Activated T-cell treated with anti-CD3 and anti-CD28 coated beads, Interleukin-2, amount 50 U/mL, for 24 hours (primary cell): ENCODE data around the gene SLC15A3.

Source experiments
- DNase-seq: peaks from one replicate; pipeline ENCODE4 v3.0.0-alpha.2; 2020
- H3K27ac Mint-ChIP-seq: 2 replicates; pipeline ENCODE4 v1.8.0; 2020; ENCODE audit warnings: mild to moderate bottlenecking, mixed read lengths
- H3K27me3 Mint-ChIP-seq: 2 replicates; pipeline ENCODE4 v1.8.0; 2020; ENCODE audit warnings: mixed read lengths
- H3K36me3 Mint-ChIP-seq: 2 replicates; pipeline ENCODE4 v1.8.0; 2020; ENCODE audit warnings: low read depth, mixed read lengths
- H3K4me1 Mint-ChIP-seq: 2 replicates; pipeline ENCODE4 v1.8.0; 2020; ENCODE audit warnings: low read depth, mixed read lengths
- H3K4me3 Mint-ChIP-seq: 2 replicates; pipeline ENCODE4 v1.8.0; 2020; ENCODE audit warnings: mild to moderate bottlenecking, moderate library complexity, mixed read lengths
- H3K9me3 Mint-ChIP-seq: 2 replicates; pipeline ENCODE4 v1.8.0; 2020; ENCODE audit warnings: mixed read lengths

SLC15A3 gene

DNA sequence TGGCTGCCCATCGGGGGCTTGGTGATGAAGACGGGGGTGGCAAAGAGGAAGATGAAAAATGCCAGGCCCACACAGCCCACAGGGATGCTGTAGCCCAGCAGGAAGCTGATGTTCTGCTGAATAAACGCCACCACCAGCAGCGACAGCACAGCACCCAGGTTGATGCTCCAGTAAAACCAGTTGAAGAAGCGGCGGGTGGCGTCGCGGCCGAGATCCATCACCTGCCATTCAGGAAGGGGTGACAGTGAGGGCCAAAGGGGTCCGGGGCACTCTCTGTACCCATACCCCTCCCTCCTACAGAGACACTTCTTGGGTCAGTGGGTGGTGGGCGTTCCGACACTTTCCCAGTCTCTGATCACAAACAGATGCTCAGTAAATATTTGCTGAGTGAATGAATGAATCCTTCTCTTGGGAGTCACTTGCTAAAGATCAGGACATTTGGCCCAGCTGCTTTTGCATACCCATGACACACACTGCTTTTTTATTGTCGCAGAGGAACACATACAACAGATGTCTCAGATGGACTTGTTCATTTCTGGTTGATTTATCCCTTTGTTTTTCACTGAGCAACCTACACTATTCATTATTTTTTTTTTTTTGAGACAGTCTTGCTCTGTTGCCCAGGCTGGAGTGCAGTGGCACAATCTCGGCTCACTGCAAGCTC is 5.2 kb downstream of the SLC15A3 start:
- peaks cover 13% of the 10 kb centered on the region for H3K4me1 Mint-ChIP-seq
- no peaks in the 10 kb centered on the region for H3K9me3 Mint-ChIP-seq
- no peak overlapping the region for H3K27ac Mint-ChIP-seq

GRCh38 chr11:60945295-60945667 is 6.7 kb downstream of the SLC15A3 start:
- H3K27me3 Mint-ChIP-seq = peaks cover 2% of the 10 kb centered on the region
- no peaks in the 10 kb centered on the region for H3K36me3 Mint-ChIP-seq
- no peak overlapping the region for H3K4me3 Mint-ChIP-seq
- DNase-seq = no peak
- no peaks in the 10 kb centered on the region for H3K9me3 Mint-ChIP-seq
- H3K4me1 Mint-ChIP-seq = peaks cover 10% of the 10 kb centered on the region
- no peak overlapping the region for H3K27ac Mint-ChIP-seq

More for the DNA sequence above, 5.2 kb downstream of the SLC15A3 start:
- DNase-seq = no peak
- Mint-ChIP-seq H3K27me3 (peaks cover 5% of the 10 kb centered on the region), H3K4me3 (no peak overlapping the region), H3K36me3 (no peaks in the 10 kb centered on the region)

GRCh38 chr11:60944490-60945294 is 7.3 kb downstream of the SLC15A3 start:
- Mint-ChIP-seq H3K27ac (no peak overlapping the region), H3K27me3 (no peaks in the 10 kb centered on the region), H3K4me1 (peaks cover 11% of the 10 kb centered on the region), H3K4me3 (no peak overlapping the region), H3K36me3 (no peaks in the 10 kb centered on the region), H3K9me3 (no peaks in the 10 kb centered on the region)
- DNase-seq = no peak

DNA sequence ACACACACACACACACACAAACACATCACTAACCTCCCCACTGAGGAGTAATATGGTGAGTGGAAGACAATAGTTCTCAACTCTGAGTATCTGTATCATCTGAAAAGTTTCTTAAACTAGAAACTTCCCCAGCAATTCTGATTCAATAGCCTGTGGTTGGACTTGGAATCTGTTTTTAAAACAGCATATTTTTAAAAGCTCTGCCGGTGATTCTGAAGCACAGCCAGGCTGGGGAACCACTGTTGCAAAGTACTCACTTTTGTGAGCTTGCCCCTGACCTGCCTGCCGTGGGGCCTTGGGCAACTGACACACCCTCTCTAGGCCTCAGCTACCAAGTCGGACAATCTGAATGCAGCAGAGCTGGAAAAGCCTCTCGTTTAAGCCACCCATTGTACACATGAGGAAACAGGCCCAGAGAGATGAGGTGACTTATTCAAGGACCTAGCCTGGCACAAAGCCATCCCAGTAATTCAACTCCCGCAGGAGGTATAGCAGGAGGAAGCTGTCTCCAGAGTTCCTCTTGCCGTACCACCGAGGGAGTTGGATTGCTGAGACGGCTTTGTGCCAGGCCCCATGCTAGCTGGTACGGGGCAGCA is 8.9 kb downstream of the SLC15A3 start:
- no peaks in the 10 kb centered on the region for H3K36me3 Mint-ChIP-seq
- no peak for DNase-seq
- H3K27ac Mint-ChIP-seq = no peak overlapping the region
- peaks cover 7% of the 10 kb centered on the region for H3K4me1 Mint-ChIP-seq
- no peaks in the 10 kb centered on the region for H3K27me3 Mint-ChIP-seq
- H3K4me3 Mint-ChIP-seq = no peak overlapping the region
- H3K9me3 Mint-ChIP-seq = no peaks in the 10 kb centered on the region

DNA sequence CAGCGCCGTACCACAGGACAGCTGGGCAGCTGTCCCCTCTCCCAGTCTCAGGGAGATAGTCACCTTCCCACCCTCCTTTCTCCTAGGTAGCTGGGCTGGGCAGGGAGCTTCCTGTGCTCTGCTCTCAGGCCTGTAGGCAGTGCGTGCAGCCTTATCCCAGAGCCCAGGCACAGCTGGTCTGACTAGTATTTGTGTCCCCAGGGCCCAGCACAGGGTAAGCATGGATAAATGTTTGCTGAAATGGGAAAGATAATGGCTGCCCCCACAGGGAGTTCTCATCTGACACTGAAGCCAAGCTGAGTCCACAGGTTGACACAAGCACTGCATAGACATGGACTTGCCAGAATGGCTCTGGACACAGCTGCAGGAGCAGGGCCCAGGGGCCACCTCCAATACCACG is 9.8 kb downstream of the SLC15A3 start:
- Mint-ChIP-seq H3K27me3 (no peaks in the 10 kb centered on the region), H3K4me3 (no peak overlapping the region), H3K27ac (no peak overlapping the region), H3K4me1 (peaks cover 7% of the 10 kb centered on the region), H3K36me3 (no peaks in the 10 kb centered on the region), H3K9me3 (no peaks in the 10 kb centered on the region)
- DNase-seq = no peak

DNA sequence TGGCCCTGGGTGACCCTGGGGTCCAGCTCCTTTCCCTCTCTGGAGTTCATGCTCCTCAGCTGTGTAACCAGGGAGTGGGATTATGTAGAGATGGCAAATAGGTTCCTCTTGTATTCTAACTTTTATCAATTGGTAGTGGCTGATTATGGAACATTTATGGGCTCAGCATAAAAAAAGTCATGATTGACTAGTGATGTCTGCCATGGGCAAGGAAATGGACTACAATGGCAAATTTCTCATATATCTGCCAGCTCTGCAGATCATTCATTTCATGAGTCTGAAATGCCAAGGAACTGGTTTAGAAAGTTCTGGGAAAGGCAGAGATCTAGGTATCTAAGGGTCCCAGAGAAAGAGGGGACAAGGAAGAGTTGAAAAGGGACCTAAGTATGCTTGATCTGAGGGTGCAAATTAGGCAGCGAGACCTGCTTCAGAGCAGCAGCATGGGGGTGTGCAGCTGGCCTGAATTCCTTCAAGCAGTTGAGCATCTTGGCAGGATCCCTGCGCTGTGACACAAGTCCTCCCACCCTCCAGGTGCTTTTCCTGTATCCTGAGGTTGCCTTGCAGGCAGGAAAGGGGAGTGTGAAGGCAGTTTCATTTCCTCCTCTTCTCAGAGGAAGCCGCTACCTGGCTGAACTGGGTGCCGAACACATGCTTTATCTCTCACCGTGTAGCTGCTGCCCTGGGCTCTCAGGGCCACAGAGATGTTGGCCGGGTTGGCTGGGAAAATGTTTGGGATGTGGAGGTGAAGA is 10.4 kb downstream of the SLC15A3 start:
- H3K4me1 Mint-ChIP-seq = peaks cover 7% of the 10 kb centered on the region
- H3K4me3 Mint-ChIP-seq = no peak overlapping the region
- no peak for DNase-seq
- no peak overlapping the region for H3K27ac Mint-ChIP-seq
- H3K36me3 Mint-ChIP-seq = no peaks in the 10 kb centered on the region
- H3K27me3 Mint-ChIP-seq = no peaks in the 10 kb centered on the region
- no peaks in the 10 kb centered on the region for H3K9me3 Mint-ChIP-seq

- Mint-ChIP-seq H3K9me3 (no peaks in the 10 kb centered on the region), H3K36me3 (no peaks in the 10 kb centered on the region), H3K4me1 (peaks cover 7% of the 10 kb centered on the region), H3K27ac (peak overlapping the region; percentile 3), H3K4me3 (no peak overlapping the region), H3K27me3 (no peaks in the 10 kb centered on the region)
- no peak for DNase-seq
Observed at GRCh38 chr11:60939855-60940254, 12.1 kb downstream of the SLC15A3 start.

GRCh38 chr11:60939301-60939700 is 12.7 kb downstream of the SLC15A3 start:
- Mint-ChIP-seq H3K27ac (no peak overlapping the region), H3K9me3 (no peaks in the 10 kb centered on the region), H3K36me3 (no peaks in the 10 kb centered on the region), H3K27me3 (no peaks in the 10 kb centered on the region), H3K4me3 (no peak overlapping the region), H3K4me1 (peaks cover 7% of the 10 kb centered on the region)
- no peak for DNase-seq

DNA sequence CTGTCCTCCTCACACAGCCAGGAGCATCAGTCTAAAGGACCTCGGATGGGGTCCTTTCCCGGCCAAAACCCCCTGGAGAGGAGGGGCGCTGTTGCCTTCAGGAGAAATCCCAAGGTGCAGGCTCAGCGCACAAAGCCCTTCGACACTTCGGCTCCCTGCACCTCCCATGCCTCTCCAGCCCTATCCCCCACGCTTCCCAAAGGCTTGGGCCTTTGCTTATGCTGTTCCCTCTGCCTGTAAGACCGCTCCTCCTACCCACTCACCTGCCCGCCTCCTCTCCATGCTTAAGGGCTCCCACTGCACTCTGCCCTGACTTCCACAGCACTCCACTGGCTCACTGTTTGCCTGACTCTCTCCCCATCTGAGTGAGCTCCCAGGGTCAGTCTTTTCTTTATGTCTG is 13.5 kb downstream of the SLC15A3 start:
- H3K36me3 Mint-ChIP-seq = no peaks in the 10 kb centered on the region
- DNase-seq = no peak
- H3K27ac Mint-ChIP-seq = no peak overlapping the region
- H3K4me3 Mint-ChIP-seq = no peak overlapping the region
- H3K9me3 Mint-ChIP-seq = no peaks in the 10 kb centered on the region
- H3K4me1 Mint-ChIP-seq = peaks cover 7% of the 10 kb centered on the region
- peaks cover 5% of the 10 kb centered on the region for H3K27me3 Mint-ChIP-seq

DNA sequence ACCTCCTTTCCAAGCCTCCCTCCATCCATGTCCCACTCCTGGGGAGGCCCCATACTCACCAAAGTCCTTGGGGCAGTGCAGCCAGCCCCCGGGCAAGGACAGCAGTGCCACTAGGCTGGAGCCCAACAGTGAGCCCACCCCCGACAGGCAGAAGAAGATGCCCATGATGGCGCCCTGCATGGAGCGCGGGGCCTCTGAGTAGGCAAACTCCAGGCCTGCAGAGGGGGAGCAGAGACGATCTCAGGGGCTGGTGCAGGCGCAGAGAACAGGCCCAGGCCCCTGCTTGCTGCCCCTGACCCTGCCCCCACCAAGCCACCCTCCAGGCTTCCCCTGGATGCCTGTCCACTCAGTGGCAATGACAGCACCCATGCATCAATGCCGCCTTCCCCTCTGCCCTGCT is 14.2 kb downstream of the SLC15A3 start:
- Mint-ChIP-seq H3K4me1 (peaks cover 7% of the 10 kb centered on the region), H3K9me3 (no peaks in the 10 kb centered on the region), H3K27me3 (peaks cover 5% of the 10 kb centered on the region), H3K36me3 (no peaks in the 10 kb centered on the region), H3K4me3 (no peak overlapping the region), H3K27ac (no peak overlapping the region)
- no peak for DNase-seq

DNA sequence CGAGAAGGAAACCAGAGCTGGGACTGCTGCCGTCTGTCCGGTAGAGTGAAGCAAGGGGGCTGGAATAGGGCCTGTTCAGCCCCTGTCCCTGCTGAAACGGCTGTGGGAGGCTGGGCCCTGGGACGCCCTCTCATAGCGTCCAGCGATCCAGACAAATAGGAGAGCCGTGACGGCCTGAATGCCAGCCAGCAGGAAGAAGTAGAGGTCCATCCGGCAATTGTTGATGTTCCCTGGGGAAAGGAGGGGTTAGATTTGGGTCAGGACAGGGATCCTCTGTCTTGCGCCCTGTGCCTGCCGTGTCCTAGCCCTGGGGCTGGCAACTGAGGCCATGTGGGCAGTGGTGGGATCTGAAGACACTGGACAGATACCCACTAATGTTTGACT is 14.8 kb downstream of the SLC15A3 start:
- Mint-ChIP-seq H3K9me3 (no peaks in the 10 kb centered on the region), H3K27me3 (peaks cover 5% of the 10 kb centered on the region), H3K27ac (no peak overlapping the region), H3K36me3 (no peaks in the 10 kb centered on the region), H3K4me1 (peaks cover 7% of the 10 kb centered on the region), H3K4me3 (no peak overlapping the region)
- DNase-seq = no peak

GRCh38 chr11:60936467-60937143 is 15.4 kb downstream of the SLC15A3 start:
- H3K27me3 Mint-ChIP-seq = peaks cover 5% of the 10 kb centered on the region
- no peak overlapping the region for H3K4me3 Mint-ChIP-seq
- no peak for DNase-seq
- H3K27ac Mint-ChIP-seq = no peak overlapping the region
- peaks cover 7% of the 10 kb centered on the region for H3K4me1 Mint-ChIP-seq
- H3K9me3 Mint-ChIP-seq = no peaks in the 10 kb centered on the region
- H3K36me3 Mint-ChIP-seq = no peaks in the 10 kb centered on the region

- H3K9me3 Mint-ChIP-seq = no peaks in the 10 kb centered on the region
- no peak overlapping the region for H3K4me3 Mint-ChIP-seq
- H3K4me1 Mint-ChIP-seq = peaks cover 7% of the 10 kb centered on the region
- no peaks in the 10 kb centered on the region for H3K36me3 Mint-ChIP-seq
- H3K27me3 Mint-ChIP-seq = peaks cover 5% of the 10 kb centered on the region
- no peak overlapping the region for H3K27ac Mint-ChIP-seq
- DNase-seq = no peak
Observed at GRCh38 chr11:60935676-60936442, 16.1 kb downstream of the SLC15A3 start.
